GM23248 (cell line): ENCODE results near the gene LMNB1. TPM values are rescaled to one million over a fixed set of nuclear protein-coding genes. Genes with fewer than 3 reads are reported as not detected.

ENCODE experiments used
- DNase-seq: peaks from one replicate; pipeline ENCODE4 v3.0.0-alpha.2; 2015
- H2AFZ ChIP-seq: fragments of 200-600 bp; sonication (generic); 2 replicates; pipeline ENCODE4 v1.6.1; 2016; ENCODE audit warnings: antibody characterized with exemption
- H3F3A ChIP-seq: fragments of 200-600 bp; sonication (generic); 2 replicates; pipeline ENCODE4 v1.6.1; 2016; ENCODE audit warnings: mild to moderate bottlenecking, antibody characterized with exemption, mixed run types; ENCODE audit not compliant: insufficient read depth
- H3K27ac ChIP-seq: fragments of 200-600 bp; sonication (generic); 2 replicates; pipeline ENCODE4 v1.5.1; 2016; ENCODE audit warnings: mild to moderate bottlenecking
- H3K27me3 ChIP-seq: fragments of 200-600 bp; sonication (generic); replicated peaks from 2 replicates; pipeline ENCODE4 v1.6.1; 2016; ENCODE audit warnings: mild to moderate bottlenecking; ENCODE audit not compliant: insufficient read depth
- H3K36me3 ChIP-seq: fragments of 200-600 bp; sonication (generic); 2 replicates; pipeline ENCODE4 v1.6.1; 2016; ENCODE audit warnings: low read depth, mild to moderate bottlenecking
- H3K4me1 ChIP-seq: fragments of 200-600 bp; sonication (generic); 2 replicates; pipeline ENCODE4 v1.6.1; 2016; ENCODE audit warnings: mild to moderate bottlenecking; ENCODE audit not compliant: insufficient read depth
- H3K4me2 ChIP-seq: fragments of 200-600 bp; sonication (generic); one replicate; pipeline ENCODE4 v1.6.1; 2016; ENCODE audit warnings: mild to moderate bottlenecking; ENCODE audit not compliant: unreplicated experiment
- H3K4me3 ChIP-seq: fragments of 200-600 bp; sonication (generic); 2 replicates; pipeline ENCODE4 v1.5.1; 2016; ENCODE audit warnings: mild to moderate bottlenecking
- H3K79me2 ChIP-seq: fragments of 200-600 bp; sonication (generic); 2 replicates; pipeline ENCODE4 v1.6.1; 2016; ENCODE audit warnings: mild to moderate bottlenecking; ENCODE audit not compliant: insufficient read depth
- H3K9ac ChIP-seq: fragments of 200-600 bp; sonication (generic); 2 replicates; pipeline ENCODE4 v1.6.1; 2016; ENCODE audit warnings: mild to moderate bottlenecking
- H3K9me2 ChIP-seq: fragments of 200-600 bp; sonication (generic); 2 replicates; pipeline ENCODE4 v1.6.1; 2016; ENCODE audit warnings: mixed run types, mild to moderate bottlenecking, moderate library complexity; ENCODE audit not compliant: insufficient read depth
- H3K9me3 ChIP-seq: fragments of 200-600 bp; sonication (generic); one replicate; pipeline ENCODE4 v1.6.1; 2017; ENCODE audit warnings: low read depth
- H4K20me1 ChIP-seq: fragments of 200-600 bp; sonication (generic); 2 replicates; pipeline ENCODE4 v1.6.0; 2016; ENCODE audit not compliant: insufficient read depth
- EZH2 ChIP-seq: fragments of 200-600 bp; sonication (generic); IDR thresholded peaks from 2 replicates; pipeline ENCODE4 v1.6.1; 2018; ENCODE audit warnings: antibody characterized with exemption, mild to moderate bottlenecking; ENCODE audit not compliant: insufficient read depth, poor library complexity, severe bottlenecking
- EZH2phosphoT487 ChIP-seq: fragments of 200-600 bp; sonication (generic); IDR thresholded peaks from 2 replicates; pipeline ENCODE4 v1.6.1; 2018; ENCODE audit warnings: antibody characterized with exemption, moderate library complexity, mild to moderate bottlenecking, low read depth; ENCODE audit not compliant: insufficient read depth
- WGBS, 2 experiments: methylation state at CpG; one replicate each; pipeline ENCODE4 v1.1.6; 2015 to 2017; ENCODE audit warnings: low lambda C conversion rate in 2 of 2, low coverage in 1 of 2; ENCODE audit errors: missing lambda C conversion rate in 2 of 2; 5-methylcytosine and 5-hydroxymethylcytosine counted together
- in situ Hi-C: fragments of 300-500 bp; cut with MboI; formaldehyde crosslinking; loops from 2 replicates; pipeline ENCODE4 v1.15.0; 2020
- polyA plus RNA-seq: library from polyadenylated mRNA; unstranded; fragments of >200 nt; fragmentation: Nextera tagmentation; extraction: Ambion mirVana; gene quantifications from 2 replicates; pipeline ENCODE4 v1.2.1, GENCODE V29; 2016
- total RNA-seq: library from RNA; depleted of rRNA; stranded (reverse); fragments of >200 nt; shearing (Covaris generic); gene quantifications from 2 replicates; pipeline ENCODE4 v1.2.3, GENCODE V29; 2014

The LMNB1 gene
- total and polyA plus RNA-seq, 2 experiments from 2014 or later: 4.3 to 44.1 TPM

DNA sequence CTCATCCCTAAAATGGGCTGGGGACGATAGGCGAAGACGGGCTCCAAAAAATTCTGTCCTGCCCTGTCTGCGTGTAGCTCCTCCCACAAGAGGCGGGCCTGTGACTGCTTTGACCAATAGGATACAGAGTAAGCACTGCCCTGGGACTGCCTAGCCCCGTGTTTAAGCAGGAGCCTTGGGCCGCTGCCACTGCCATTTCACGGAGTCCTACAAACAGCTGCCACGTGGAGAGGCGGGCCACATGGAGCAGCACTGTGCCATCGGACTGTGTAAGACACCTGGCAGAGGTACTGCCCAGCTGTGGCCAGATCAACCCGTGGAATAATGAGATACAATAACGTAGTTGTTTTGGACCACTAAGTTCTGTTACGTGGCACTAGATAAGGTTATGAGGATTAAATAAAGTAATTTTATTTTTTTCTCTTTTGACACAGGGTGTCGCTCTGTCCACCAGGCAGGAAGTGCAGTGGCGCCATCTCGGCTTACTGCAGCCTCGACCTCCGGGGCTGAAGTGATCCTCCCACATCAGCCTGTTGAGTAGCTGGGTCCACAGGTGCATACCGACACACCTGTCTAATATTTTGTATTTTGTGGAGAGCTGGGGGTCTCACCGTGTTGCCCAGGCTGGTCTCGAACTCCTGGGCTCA is 87.2 kb downstream of the LMNB1 start:
- TF ChIP-seq EZH2phosphoT487 (no peak), EZH2 (no peak)
- 93 to 95% methylated on average over 22 of the region's 22 CpGs for WGBS, 2 experiments
- in situ Hi-C loops: no loop called here

DNA sequence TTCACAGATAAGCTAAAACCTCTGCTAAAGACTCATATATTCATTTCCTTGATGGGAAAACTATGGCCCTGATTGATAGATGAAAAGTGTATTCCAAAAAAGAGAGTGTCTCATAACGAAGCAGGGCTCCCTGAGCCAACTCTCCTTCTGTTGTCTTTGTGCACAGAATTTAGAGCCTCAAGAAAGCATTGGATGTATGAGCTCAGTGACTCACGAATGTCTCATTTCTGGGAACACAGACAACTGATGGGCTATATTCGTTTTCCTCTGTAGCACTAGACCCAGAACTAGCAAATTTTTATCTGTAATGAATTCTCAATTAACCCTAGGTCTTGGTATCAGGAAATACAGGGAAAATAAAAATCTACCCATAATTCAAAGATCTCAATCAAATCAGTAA is 88.4 kb downstream of the LMNB1 start:
- no peaks in the 10 kb centered on the region for H3K9me2 ChIP-seq
- H3K9me3 ChIP-seq: no peaks in the 10 kb centered on the region
- peak; percentile 88 for DNase-seq
- in situ Hi-C loops: no loop called here
- no peaks in the 10 kb centered on the region for H3K36me3 ChIP-seq
- no peak for TF ChIP-seq EZH2
- TF ChIP-seq EZH2phosphoT487: no peak
- H3K4me2 ChIP-seq: no peak overlapping the region
- no peaks in the 10 kb centered on the region for H4K20me1 ChIP-seq
- 8 to 9% methylated on average over 3 of the region's 3 CpGs for WGBS, 2 experiments
- no peak overlapping the region for H2AFZ ChIP-seq
- H3K4me1 ChIP-seq: peaks cover 13% of the 10 kb centered on the region
- H3F3A ChIP-seq: 0 out of 2 replicates have a peak, but pooled peaks cover 3% of the 10 kb centered on the region
- no peak overlapping the region for H3K4me3 ChIP-seq
- no peaks in the 10 kb centered on the region for H3K79me2 ChIP-seq
- no peak overlapping the region for H3K9ac ChIP-seq
- H3K27me3 ChIP-seq: no peaks in the 10 kb centered on the region
- H3K27ac ChIP-seq: no peak overlapping the region

More for the DNA sequence above, 87.2 kb downstream of the LMNB1 start:
- H3K4me1 ChIP-seq: peaks cover 13% of the 10 kb centered on the region
- no peak overlapping the region for H3K4me3 ChIP-seq
- no peaks in the 10 kb centered on the region for H3K36me3 ChIP-seq
- no peaks in the 10 kb centered on the region for H3K79me2 ChIP-seq
- H3K27me3 ChIP-seq: no peaks in the 10 kb centered on the region
- H3K9me2 ChIP-seq: no peaks in the 10 kb centered on the region
- H3K4me2 ChIP-seq: no peak overlapping the region
- 0 out of 2 replicates have a peak, but pooled peaks cover 3% of the 10 kb centered on the region for H3F3A ChIP-seq
- DNase-seq: no peak
- no peak overlapping the region for H3K27ac ChIP-seq
- H3K9ac ChIP-seq: no peak overlapping the region
- no peak overlapping the region for H2AFZ ChIP-seq
- H3K9me3 ChIP-seq: no peaks in the 10 kb centered on the region
- no peaks in the 10 kb centered on the region for H4K20me1 ChIP-seq

DNA sequence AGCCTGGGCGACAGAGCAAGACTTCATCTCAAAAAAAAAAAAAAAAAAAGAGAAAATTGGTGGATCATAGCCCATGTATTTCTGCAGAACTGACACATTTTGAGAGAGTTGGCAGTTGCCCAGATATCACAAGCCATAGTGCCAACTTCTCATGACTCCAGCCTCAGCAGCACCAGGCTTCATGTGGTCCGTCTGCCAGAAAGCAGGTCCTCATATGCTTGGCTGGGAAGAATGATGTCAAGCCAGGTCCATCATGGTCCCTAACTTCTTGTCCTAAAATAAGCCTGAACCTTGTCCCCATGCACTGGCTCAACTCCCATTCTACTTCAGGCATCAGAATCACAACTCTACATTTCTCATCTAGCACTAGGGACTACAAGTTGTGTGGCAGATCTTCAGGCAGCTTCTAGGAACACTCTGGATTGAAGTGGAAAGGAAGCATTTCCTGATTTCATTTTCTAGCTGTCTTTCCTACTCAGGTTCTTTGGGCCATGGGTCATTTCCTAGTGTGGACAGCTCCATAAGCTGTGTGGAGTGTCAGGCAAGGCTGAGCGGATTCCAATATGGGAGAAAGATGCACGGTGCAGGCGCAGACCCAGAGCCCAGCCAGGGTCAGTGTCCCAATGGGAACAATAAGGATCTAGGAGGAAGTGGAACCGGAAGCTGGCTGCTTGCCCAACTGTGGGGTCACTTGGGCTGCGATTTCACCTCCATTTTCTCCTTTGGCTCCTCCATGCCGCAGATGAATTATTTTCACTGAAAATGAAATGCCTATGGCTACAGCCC is 90.1 kb downstream of the LMNB1 start:
- H3K27ac ChIP-seq: no peak overlapping the region
- peaks cover 13% of the 10 kb centered on the region for H3K4me1 ChIP-seq
- no peaks in the 10 kb centered on the region for H3K79me2 ChIP-seq
- no peaks in the 10 kb centered on the region for H3K36me3 ChIP-seq
- no peak overlapping the region for H2AFZ ChIP-seq
- H3K27me3 ChIP-seq: no peaks in the 10 kb centered on the region
- H3K9ac ChIP-seq: no peak overlapping the region
- in situ Hi-C loops: no loop called here
- H3K4me3 ChIP-seq: no peak overlapping the region
- TF ChIP-seq EZH2: no peak
- TF ChIP-seq EZH2phosphoT487: no peak
- no peaks in the 10 kb centered on the region for H3K9me3 ChIP-seq
- no peaks in the 10 kb centered on the region for H4K20me1 ChIP-seq
- H3K4me2 ChIP-seq: no peak overlapping the region
- peak; percentile 17 for DNase-seq
- H3K9me2 ChIP-seq: no peaks in the 10 kb centered on the region
- 0 out of 2 replicates have a peak, but pooled peaks cover 3% of the 10 kb centered on the region for H3F3A ChIP-seq
- whole genome bisulfite sequencing, 2 experiments: 97 to 99% methylated on average over 7 of the region's 8 CpGs

DNA sequence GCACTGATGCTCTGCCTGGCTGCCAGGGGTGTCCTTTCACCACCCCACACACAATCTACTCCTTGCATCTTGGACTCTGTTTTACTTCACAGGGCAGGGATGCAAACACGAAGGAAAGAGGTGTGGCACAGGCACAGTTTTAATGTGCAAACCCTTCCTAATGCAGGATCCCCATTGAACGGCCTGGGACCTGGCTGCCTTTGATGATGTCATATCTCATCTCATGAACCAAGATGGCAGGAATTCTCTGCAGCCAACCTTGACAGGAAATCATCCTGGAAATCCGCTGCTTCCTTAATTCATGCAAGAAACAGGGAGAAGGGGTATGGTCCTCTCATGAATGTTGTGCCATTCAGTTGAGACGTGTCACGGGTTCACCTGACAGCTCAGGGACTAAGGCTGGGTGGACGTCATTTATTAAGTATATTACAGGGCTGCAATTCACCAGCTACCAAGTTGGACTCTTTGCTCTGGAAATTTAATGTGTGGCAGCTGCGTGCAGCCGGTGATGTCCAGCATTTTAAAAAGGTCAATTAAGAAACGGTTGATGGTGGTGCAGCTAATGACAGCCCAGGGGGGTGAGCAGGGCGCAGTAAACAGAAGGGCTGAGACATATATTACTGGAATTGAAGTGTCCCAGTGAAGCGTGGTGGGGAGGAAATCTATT is 91.5 kb downstream of the LMNB1 start:
- Histone ChIP-seq H3K4me3 (no peak overlapping the region; the same call in 1 of the 2 replicates), H3K4me2 (peak overlapping the region; percentile 82)
- 79 to 87% methylated on average over 11 of the region's 11 CpGs for WGBS, 2 experiments

More for the DNA sequence above, 91.5 kb downstream of the LMNB1 start:
- Histone ChIP-seq H3F3A (0 out of 2 replicates have a peak, but pooled peaks cover 3% of the 10 kb centered on the region), H3K27ac (no peak overlapping the region), H3K9me2 (no peaks in the 10 kb centered on the region), H3K9ac (no peak overlapping the region), H3K4me1 (peaks cover 13% of the 10 kb centered on the region), H3K36me3 (no peaks in the 10 kb centered on the region), H3K79me2 (no peaks in the 10 kb centered on the region), H2AFZ (no peak overlapping the region), H4K20me1 (no peaks in the 10 kb centered on the region), H3K9me3 (no peaks in the 10 kb centered on the region), H3K27me3 (no peaks in the 10 kb centered on the region)
- DNase-seq: no peak
- in situ Hi-C loops: no loop called here
- TF ChIP-seq EZH2phosphoT487 (no peak), EZH2 (no peak)
